ENCODE measurements around the gene PSMG4. TPM values are rescaled to one million over a fixed set of nuclear protein-coding genes. Genes with fewer than 3 reads are reported as not detected.

Gene PSMG4
- total and polyA plus RNA-seq, 2 of the 8 experiments (the other 6 are each of a cell fraction or from before 2014, with no cell fraction given) = 40.6 to 113 TPM

- TF ChIP-seq PHF8 (conservative IDR thresholded peaks at IDR 0.05; ENCODE audit: low read depth, low read length) = no peak
- TF ChIP-seq POU5F1 (IDR thresholded peaks at IDR 0.05; ENCODE audit: low read depth, low read length) = no peak
These were observed 30.9 kb downstream of the PSMG4 start (continued) for GRCh38 chr6:3289664-3290055.

All from H1 (cell line).